ENCODE results near the gene UBR7. TPM values are rescaled to one million over a fixed set of nuclear protein-coding genes. Genes with fewer than 3 reads are reported as not detected.
A peak's percentile ranks its signal among the peaks of the same experiment; 100 is the strongest.
"Not testable (repeated sequence)": the region's sequence is repeated elsewhere in the genome, so short reads cannot be mapped to it uniquely, and the experiment has no call there.

The UBR7 gene
- total RNA-seq, 1 experiment from 2014 or later = 116 TPM

GRCh38 chr14:93195316-93195999 lies 11.6 kb upstream of the UBR7 start:
- no peak for DNase-seq (ENCODE audit: low read depth)

DNA sequence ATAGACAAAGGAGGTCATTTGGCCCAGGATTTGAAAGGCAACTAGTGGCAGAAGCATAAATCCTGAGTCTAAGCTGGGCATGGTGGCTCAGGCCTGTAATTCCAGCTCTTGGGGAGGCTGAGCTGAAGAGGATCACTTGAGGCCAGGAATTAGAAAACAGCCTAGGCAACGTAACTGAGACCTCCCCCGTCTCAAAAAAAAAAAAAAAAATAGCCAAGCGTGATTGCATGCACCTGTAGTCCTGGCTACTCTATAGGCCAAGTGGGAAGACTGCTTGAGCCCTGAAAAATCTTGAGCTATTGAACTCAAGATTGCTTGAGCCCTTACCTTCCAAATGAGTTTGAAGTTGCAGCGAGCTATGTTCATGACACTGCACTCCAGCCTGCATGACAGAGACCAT lies 8.0 kb upstream of the UBR7 start:
- no peak for DNase-seq (ENCODE audit: low read depth)

- no peak for DNase-seq (ENCODE audit: low read depth)
These were observed 6.5 kb upstream of the UBR7 start for GRCh38 chr14:93200553-93200952.

GRCh38 chr14:93201155-93201704 lies 5.8 kb upstream of the UBR7 start:
- no peak for DNase-seq (ENCODE audit: low read depth)

- DNase-seq (ENCODE audit: low read depth) = peak; percentile 65
These were observed 632 bp downstream of the UBR7 start for GRCh38 chr14:93207468-93208308.

DNA sequence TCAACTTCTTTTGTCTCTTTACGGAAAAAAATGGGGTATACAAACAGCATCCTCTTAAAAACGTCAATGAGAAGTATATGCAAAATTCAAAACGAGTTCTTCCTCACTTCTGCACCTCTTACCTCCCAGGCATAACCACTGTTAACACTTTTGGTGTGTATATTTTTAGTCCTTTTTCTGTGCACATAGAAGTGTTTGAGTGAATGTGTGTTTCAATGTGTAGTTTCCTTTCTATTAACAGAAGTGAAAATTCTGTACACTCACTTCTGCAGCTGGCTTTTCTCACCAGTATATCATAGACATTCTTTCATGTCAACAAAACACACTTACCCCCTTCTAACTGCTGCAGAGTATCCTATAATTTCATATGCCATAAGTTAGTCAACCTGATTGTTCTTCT lies 5.4 kb downstream of the UBR7 start:
- DNase-seq (ENCODE audit: low read depth) = no peak

GRCh38 chr14:93214598-93214997 lies 7.5 kb downstream of the UBR7 start:
- no peak for DNase-seq (ENCODE audit: low read depth)

DNA sequence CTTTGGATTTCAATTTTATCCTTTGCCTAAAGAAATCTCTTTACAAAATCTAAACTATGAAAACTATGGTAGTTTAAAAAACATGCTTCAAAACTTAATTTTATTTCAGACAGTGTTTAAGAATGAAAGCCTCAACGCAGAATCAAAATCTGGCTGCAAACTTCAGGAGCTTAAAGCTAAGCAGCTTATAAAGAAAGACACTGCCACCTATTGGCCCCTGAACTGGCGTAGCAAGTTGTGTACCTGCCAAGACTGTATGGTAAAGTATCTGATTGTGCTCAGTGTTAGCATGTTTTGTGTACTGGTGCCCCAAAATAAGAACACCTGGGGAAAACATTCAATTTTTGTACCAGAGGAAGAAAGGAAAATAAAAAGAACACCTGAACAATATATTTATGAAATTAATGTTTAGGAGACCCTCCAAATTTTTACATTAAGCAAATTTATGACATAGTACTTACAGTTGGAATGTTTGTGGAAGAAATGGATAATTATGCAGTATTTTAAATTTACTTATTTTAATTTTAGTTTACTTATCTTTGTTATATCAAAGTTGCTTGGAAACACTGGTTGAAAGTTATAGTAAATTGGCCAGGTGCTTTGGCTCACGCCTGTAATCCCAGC lies 12.2 kb downstream of the UBR7 start:
- peak; percentile 26 for DNase-seq (ENCODE audit: low read depth)

GRCh38 chr14:93220509-93220908 lies 13.5 kb downstream of the UBR7 start:
- no peak for DNase-seq (ENCODE audit: low read depth)

- no peak for DNase-seq (ENCODE audit: low read depth)
These were observed 16.5 kb downstream of the UBR7 start for GRCh38 chr14:93223565-93223964.

DNA sequence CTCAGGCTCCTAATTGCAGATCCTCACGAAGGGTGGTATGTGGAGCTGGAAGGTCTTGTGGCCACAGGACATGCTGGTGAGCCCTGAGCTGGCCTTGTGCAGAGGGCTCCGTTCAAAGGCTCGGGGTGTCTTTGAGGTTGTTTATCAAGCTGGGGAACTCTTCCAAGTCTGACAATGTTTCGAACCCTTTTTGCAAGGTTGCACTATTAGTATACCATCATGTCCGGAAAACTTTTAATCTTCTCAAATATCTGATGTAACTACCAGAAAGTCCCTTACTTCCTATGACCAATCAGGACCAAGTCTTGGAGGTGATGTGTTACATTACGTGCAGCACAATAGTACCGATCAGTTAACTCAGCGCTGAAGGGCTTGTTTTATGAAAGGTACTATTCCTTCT lies 21.5 kb downstream of the UBR7 start:
- no peak for DNase-seq (ENCODE audit: low read depth)

DNA sequence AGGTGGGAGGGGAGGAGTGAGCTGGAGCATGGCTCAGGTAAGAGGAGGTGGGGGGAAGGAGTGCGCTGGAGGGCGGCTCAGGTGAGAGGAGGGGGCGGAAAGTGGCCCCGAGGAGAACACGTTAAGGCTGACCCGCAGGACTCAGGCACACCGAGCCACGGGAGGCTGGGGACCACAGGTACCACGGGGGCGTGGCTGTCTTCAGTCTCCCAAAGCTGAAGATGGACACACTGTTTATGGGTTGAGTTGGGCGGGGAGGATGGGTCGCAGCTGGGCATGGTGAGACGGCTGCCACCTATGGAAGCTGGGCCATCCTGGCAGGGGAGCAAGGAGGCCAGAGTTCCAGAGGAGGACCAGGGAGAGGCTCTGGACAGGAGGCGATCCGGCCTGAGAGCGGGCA lies 23.5 kb downstream of the UBR7 start:
- no peak for DNase-seq (ENCODE audit: low read depth)

DNA sequence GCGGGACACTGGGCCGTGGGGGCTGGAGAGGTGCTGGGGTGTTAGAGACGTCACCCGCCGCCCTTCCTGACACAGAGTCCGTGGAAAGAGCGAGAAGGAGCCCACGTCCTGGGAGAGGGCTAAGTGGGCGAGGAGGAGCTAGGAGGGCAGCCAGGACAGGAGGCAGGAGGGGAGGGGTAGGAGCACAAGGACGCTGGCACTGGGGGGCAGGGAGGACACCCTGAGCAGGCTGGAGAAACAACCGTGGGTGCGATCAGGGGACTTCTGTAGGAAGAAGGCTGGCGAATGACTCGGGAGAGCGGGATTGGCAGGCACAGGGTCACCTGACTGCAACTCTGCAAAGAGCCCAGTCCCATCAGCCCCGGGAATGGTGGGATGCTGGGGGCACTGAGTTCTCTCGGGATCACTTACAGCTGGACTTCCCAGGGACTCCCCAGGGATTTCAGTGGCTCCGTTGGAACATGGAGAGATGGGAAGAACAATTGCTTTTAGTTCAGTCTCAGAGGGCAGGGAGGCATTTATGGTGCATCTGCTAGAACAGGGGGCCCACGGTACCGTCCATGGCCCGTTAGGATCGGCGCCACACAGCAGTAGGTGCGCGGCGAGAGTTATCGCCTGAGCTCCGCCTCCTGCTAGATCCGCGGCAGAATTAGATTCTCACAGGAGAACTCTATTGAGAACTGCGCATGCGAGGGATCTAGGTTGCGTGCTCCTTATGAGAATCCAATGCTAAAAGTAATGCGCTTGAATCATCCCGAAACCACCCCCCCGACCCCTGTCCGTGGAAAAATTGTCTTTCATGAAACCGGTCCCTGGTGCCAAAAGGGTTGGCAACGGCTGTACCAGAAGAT lies 24.3 kb downstream of the UBR7 start:
- no peak for DNase-seq (ENCODE audit: low read depth)

DNA sequence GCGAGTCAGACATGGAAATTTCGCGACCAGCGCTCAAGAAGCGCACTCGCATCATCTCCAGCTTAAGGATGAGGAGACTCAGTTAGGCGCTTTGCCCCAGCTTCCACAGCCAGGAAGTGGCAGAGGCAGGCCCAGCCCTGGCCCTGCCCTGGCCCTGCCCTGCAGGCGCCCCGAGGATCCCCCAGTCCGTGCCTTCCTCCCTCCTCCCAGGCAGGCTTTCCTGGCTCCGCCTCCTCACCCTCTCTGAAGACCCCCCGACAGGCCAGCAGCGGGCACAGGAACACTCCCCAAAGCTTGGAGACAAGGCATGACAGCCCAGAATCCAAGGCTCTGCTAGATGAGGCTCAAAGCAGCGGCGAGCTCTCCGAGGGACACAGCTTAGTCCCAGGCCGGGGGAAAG lies 25.1 kb downstream of the UBR7 start:
- DNase-seq (ENCODE audit: low read depth) = no peak

GRCh38 chr14:93233078-93233477 lies 26.0 kb downstream of the UBR7 start:
- not testable (repeated sequence) for DNase-seq (ENCODE audit: low read depth)

GRCh38 chr14:93234798-93235197 lies 27.7 kb downstream of the UBR7 start:
- peak; percentile 77 for DNase-seq (ENCODE audit: low read depth)

DNA sequence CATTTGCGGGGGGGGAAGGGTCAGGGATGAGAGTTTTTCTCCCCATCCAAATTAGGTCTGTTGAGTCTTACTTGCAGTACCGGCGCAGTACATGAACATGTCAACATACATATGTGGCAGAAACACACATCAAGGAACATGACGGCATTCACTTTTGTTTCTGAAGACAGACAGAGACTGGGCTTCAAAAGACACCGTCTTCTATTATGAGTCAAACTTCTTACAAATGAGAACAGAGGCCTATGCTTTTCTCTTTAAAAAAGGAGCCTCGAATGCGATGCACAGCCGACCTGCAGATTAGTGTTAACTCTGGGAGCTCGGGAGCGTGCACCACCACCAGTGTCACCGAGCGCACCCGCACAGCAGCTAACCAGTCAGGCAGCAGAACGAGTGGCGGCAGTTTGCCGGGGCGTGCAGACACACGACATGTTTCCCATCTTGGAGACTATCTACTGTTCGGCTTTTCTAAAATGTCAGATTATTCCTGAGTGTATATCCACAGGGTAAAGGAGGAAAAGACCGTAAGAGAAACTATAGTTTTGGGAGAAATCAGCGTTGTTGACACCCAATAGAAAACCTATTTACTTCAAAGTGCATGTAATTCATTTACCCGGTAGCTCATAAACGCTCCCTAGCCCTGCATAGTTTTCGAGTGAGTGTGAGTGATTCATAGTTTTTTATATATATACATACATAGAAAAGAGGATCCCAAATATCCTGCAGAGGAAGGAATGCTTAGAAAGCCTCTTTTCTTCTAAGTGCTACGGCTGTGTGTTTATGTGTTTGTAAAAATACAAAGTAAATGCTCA lies 33.0 kb downstream of the UBR7 start:
- peak; percentile 71 for DNase-seq (ENCODE audit: low read depth)

- no peak for DNase-seq (ENCODE audit: low read depth)
These were observed 33.6 kb downstream of the UBR7 start for GRCh38 chr14:93240678-93241000.

DNA sequence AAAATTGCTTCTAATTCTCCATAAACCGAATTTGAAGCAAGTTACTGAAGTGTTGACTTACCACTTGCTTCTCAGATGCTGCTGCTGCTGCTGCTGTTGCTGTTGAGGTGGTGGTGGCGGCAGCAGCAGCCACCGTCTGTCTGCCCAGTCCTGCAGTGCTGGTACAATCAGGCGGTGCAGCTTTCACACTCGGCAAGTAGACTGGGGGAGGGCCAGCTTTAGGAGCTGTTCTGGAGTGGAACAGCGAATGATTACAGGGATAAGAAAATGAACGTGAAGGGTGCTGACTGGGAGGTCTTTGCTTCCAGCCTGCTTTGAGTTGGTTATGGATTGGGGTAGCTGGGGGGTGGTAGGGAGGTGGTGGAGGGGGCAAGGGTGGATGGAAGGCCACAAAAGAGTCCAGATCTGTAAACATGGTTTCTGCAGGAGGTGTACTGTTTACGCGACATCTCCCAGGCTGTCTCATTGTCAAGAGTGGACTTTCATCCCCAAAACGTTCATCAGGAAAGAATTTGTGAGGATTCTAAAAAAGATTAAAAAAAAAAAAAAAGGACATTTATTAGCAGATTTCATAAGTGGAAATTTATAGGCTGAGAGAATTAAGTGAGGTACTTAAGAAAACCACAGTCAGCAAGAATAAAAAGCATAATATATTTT lies 38.8 kb downstream of the UBR7 start:
- no peak for DNase-seq (ENCODE audit: low read depth)

- no peak for DNase-seq (ENCODE audit: low read depth)
These were observed 39.5 kb downstream of the UBR7 start for GRCh38 chr14:93246534-93246933.

All from HT1080 (cell line).